GM19372 (cell line): ENCODE data around the gene SLC4A5.

ENCODE experiments used
- ATAC-seq: cut with Tn5 transposase; IDR thresholded peaks from one replicate; pipeline ENCODE4 v1.9.1; 2021; ENCODE audit warnings: mild to moderate bottlenecking, low read depth, moderate library complexity; ENCODE audit not compliant: unreplicated experiment

SLC4A5 gene

GRCh38 chr2:74278694-74279093 is 64.5 kb downstream of the SLC4A5 start:
- ATAC-seq, result no peak

- ATAC-seq, result no peak
These were observed 65.0 kb downstream of the SLC4A5 start for GRCh38 chr2:74278176-74278575.

- no peak for ATAC-seq
These were observed 68.0 kb downstream of the SLC4A5 start for GRCh38 chr2:74275228-74275627.

- ATAC-seq, result no peak
These were observed 73.5 kb downstream of the SLC4A5 start for GRCh38 chr2:74269667-74270066.

GRCh38 chr2:74267068-74267467 is 76.1 kb downstream of the SLC4A5 start:
- no peak for ATAC-seq

GRCh38 chr2:74264281-74264680 is 78.9 kb downstream of the SLC4A5 start:
- no peak for ATAC-seq

- ATAC-seq, result no peak
These were observed 80.5 kb downstream of the SLC4A5 start for GRCh38 chr2:74262681-74263080.

GRCh38 chr2:74261204-74261864 is 81.9 kb downstream of the SLC4A5 start:
- no peak for ATAC-seq

GRCh38 chr2:74260495-74260894 is 82.7 kb downstream of the SLC4A5 start:
- ATAC-seq, result no peak

- no peak for ATAC-seq
These were observed 83.5 kb downstream of the SLC4A5 start for GRCh38 chr2:74259733-74260132.

- no peak for ATAC-seq
These were observed 84.0 kb downstream of the SLC4A5 start for GRCh38 chr2:74259191-74259590.

- ATAC-seq, result no peak
These were observed 87.5 kb downstream of the SLC4A5 start for GRCh38 chr2:74255660-74256213.

- ATAC-seq, result no peak
These were observed 89.3 kb downstream of the SLC4A5 start for GRCh38 chr2:74253971-74254310.

- no peak for ATAC-seq
These were observed 89.8 kb downstream of the SLC4A5 start for GRCh38 chr2:74253306-74253970.

- no peak for ATAC-seq
These were observed 90.4 kb downstream of the SLC4A5 start for GRCh38 chr2:74252862-74253261.

- ATAC-seq, result no peak
These were observed 91.2 kb downstream of the SLC4A5 start for GRCh38 chr2:74252036-74252435.

GRCh38 chr2:74250189-74250631 is 93.0 kb downstream of the SLC4A5 start:
- ATAC-seq, result no peak

- ATAC-seq, result no peak
These were observed 93.7 kb downstream of the SLC4A5 start for GRCh38 chr2:74249406-74250122.

- no peak for ATAC-seq
These were observed 96.6 kb downstream of the SLC4A5 start for GRCh38 chr2:74246496-74247195.

GRCh38 chr2:74244286-74244685 is 98.9 kb downstream of the SLC4A5 start:
- no peak for ATAC-seq
